Measurements from ENCODE around the gene ROBO2.

GRCh38 chr3:77338195-77338594, 298.3 kb downstream of the ROBO2 start:
- TF ChIP-seq CTCF (IDR thresholded peaks at IDR 0.05; ENCODE audit: poor library complexity, severe bottlenecking) (no peak), POLR2AphosphoS5 (IDR thresholded peaks at IDR 0.05) (no peak), MXI1 (conservative IDR thresholded peaks at IDR 0.05; ENCODE audit: poor library complexity, severe bottlenecking) (no peak), EZH2 (IDR thresholded peaks at IDR 0.05; ENCODE audit: borderline replicate concordance, insufficient read depth, low read length, poor library complexity, severe bottlenecking) (no peak), REST (IDR thresholded peaks at IDR 0.05; ENCODE audit: borderline replicate concordance) (no peak), TAF1 (IDR thresholded peaks at IDR 0.05; ENCODE audit: low read depth) (no peak), RAD21 (conservative IDR thresholded peaks at IDR 0.05) (no peak)
